H1 (cell line): ENCODE data around the gene SMARCC1. TPM values are rescaled to one million over a fixed set of nuclear protein-coding genes. Genes with fewer than 3 reads are reported as not detected.

Experiments used
- CTCF ChIA-PET: fragments of 300-600 bp; sonication (Branson Sonifier 250); formaldehyde crosslinking; loops from one replicate; lab custom pipeline; 2021; ENCODE audit not compliant: partially characterized antibody; lab: Charles Lee
- POLR2A ChIA-PET: fragments of 300-600 bp; sonication (Branson Sonifier 250); formaldehyde crosslinking; loops from one replicate; lab custom pipeline; 2021; ENCODE audit warnings: inconsistent platforms; ENCODE audit not compliant: partially characterized antibody; lab: Charles Lee
- DNase-seq, 2 experiments: peaks; one replicate each; pipeline versions ENCODE4 v3.0.0 to v3.0.0-alpha.2; 2010 to 2022; ENCODE audit warnings: low spot score in 2 of 2, low read depth in 1 of 2, mixed read lengths in 1 of 2
- FAIRE-seq: peaks from 2 replicates; lab custom pipeline; 2011; peaks lifted over from hg19 to GRCh38; lab: Jason Lieb, UNC
- H2AFZ ChIP-seq: 2 replicates; pipeline ENCODE4 v1.8.1; 2012; ENCODE audit warnings: low read length, inconsistent platforms
- H2AK5ac ChIP-seq: 2 replicates; pipeline ENCODE4 v1.6.1; 2013; ENCODE audit warnings: low read depth, low read length
- H2BK120ac ChIP-seq: replicated peaks from 2 replicates; pipeline ENCODE3; 2013; ENCODE audit warnings: low read depth, low read length, inconsistent platforms
- H2BK12ac ChIP-seq: 2 replicates; pipeline ENCODE4 v1.6.1; 2013; ENCODE audit warnings: low read depth, low read length
- H2BK15ac ChIP-seq: 2 replicates; pipeline ENCODE4 v1.6.1; 2013; ENCODE audit warnings: low read length
- H2BK20ac ChIP-seq: 2 replicates; pipeline ENCODE4 v1.6.1; 2013; ENCODE audit warnings: low read length
- H2BK5ac ChIP-seq: 2 replicates; pipeline ENCODE4 v1.6.1; 2013; ENCODE audit warnings: low read depth, low read length
- H3K14ac ChIP-seq: 2 replicates; pipeline ENCODE4 v1.6.1; 2013; ENCODE audit warnings: inconsistent platforms; ENCODE audit not compliant: insufficient read length
- H3K18ac ChIP-seq: 2 replicates; pipeline ENCODE4 v1.6.1; 2013; ENCODE audit warnings: low read length; ENCODE audit errors: extremely low read depth
- H3K23ac ChIP-seq: 2 replicates; pipeline ENCODE4 v1.6.1; 2013; ENCODE audit warnings: inconsistent platforms; ENCODE audit not compliant: insufficient read length
- H3K23me2 ChIP-seq: 2 replicates; pipeline ENCODE4 v1.6.1; 2013; ENCODE audit warnings: low read depth, low read length
- H3K27ac ChIP-seq: 2 replicates; pipeline ENCODE4 v1.6.1; 2011; ENCODE audit warnings: low read depth, low read length, inconsistent platforms
- H3K27me3 ChIP-seq, 4 experiments: replicated peaks in 1 of 4; 1 replicate in 1 of 4; 2 replicates in 3 of 4; pipeline versions ENCODE4 v1.6.1 to v1.8.1; 2011 to 2013; ENCODE audit warnings: low read length in 3 of 4, mild to moderate bottlenecking in 3 of 4, inconsistent platforms in 2 of 4, mixed read lengths in 2 of 4, moderate library complexity in 1 of 4; ENCODE audit not compliant: control insufficient read depth in 3 of 4, insufficient read depth in 3 of 4; ENCODE audit errors: extremely low read depth in 1 of 4
- H3K36me3 ChIP-seq, 4 experiments: 2 replicates each; pipeline versions ENCODE4 v1.6.1 to v1.8.1; 2011 to 2013; ENCODE audit warnings: mild to moderate bottlenecking in 4 of 4, low read length in 3 of 4, moderate library complexity in 2 of 4, control low read depth in 1 of 4, inconsistent platforms in 1 of 4; ENCODE audit not compliant: insufficient read depth in 4 of 4, control insufficient read depth in 2 of 4
- H3K4ac ChIP-seq: replicated peaks from 2 replicates; pipeline ENCODE3; 2013; ENCODE audit warnings: low read length, low read depth, mixed read lengths, inconsistent platforms; ENCODE audit not compliant: insufficient read length
- H3K4me1 ChIP-seq, 4 experiments: replicated peaks in 1 of 4; 1 replicate in 1 of 4; 2 replicates in 3 of 4; pipeline versions ENCODE4 v1.6.1 to v1.8.1; 2011 to 2013; ENCODE audit warnings: low read length in 3 of 4, inconsistent platforms in 2 of 4, mixed read lengths in 1 of 4; ENCODE audit not compliant: insufficient read depth in 4 of 4, control insufficient read depth in 3 of 4
- H3K4me2 ChIP-seq, 2 experiments: 2 replicates each; pipeline versions ENCODE4 v1.6.1 to v1.8.1; 2011 to 2013; ENCODE audit warnings: low read depth in 2 of 2, low read length in 2 of 2, control low read depth in 1 of 2, inconsistent platforms in 1 of 2, mild to moderate bottlenecking in 1 of 2; ENCODE audit not compliant: insufficient read depth in 1 of 2
- H3K4me3 ChIP-seq, 4 experiments: fragments of 200-600, 300-600 bp in 1 of 4; sonication (generic), shearing (Covaris generic), sonication (Bioruptor Twin) in 1 of 4; 2 replicates each; pipeline versions ENCODE4 v1.5.1 to v1.8.1; 2011 to 2016; ENCODE audit warnings: low read length in 4 of 4, low read depth in 3 of 4, control low read depth in 2 of 4, inconsistent platforms in 2 of 4, mild to moderate bottlenecking in 2 of 4, mixed read lengths in 1 of 4, moderate library complexity in 1 of 4; ENCODE audit not compliant: insufficient read depth in 2 of 4; ENCODE audit errors: extremely low read depth in 1 of 4
- H3K56ac ChIP-seq: replicated peaks from 2 replicates; pipeline ENCODE3; 2013; ENCODE audit warnings: low read depth, mild to moderate bottlenecking, mixed read lengths, low read length, inconsistent platforms; ENCODE audit not compliant: insufficient read length
- H3K79me1 ChIP-seq: 2 replicates; pipeline ENCODE4 v1.6.1; 2013; ENCODE audit warnings: low read depth, low read length, control low read depth
- H3K79me2 ChIP-seq, 2 experiments: 2 replicates each; pipeline versions ENCODE4 v1.6.1 to v1.8.1; 2012 to 2013; ENCODE audit warnings: low read length in 2 of 2, mild to moderate bottlenecking in 2 of 2, inconsistent platforms in 1 of 2; ENCODE audit not compliant: insufficient read depth in 2 of 2, control insufficient read depth in 1 of 2
- H3K9ac ChIP-seq, 4 experiments: replicated peaks in 1 of 4; 1 replicate in 1 of 4; 2 replicates in 3 of 4; pipeline versions ENCODE4 v1.6.1 to v1.8.1; 2011 to 2013; ENCODE audit warnings: low read depth in 3 of 4, low read length in 3 of 4, control low read depth in 2 of 4, mild to moderate bottlenecking in 2 of 4, moderate library complexity in 2 of 4, inconsistent platforms in 1 of 4; ENCODE audit errors: extremely low read depth in 1 of 4
- H3K9me3 ChIP-seq, 2 experiments: 2 replicates each; pipeline versions ENCODE4 v1.6.1 to v1.8.1; 2012 to 2013; ENCODE audit warnings: mild to moderate bottlenecking in 2 of 2, moderate library complexity in 2 of 2, control low read depth in 1 of 2, inconsistent platforms in 1 of 2, low read depth in 1 of 2, low read length in 1 of 2, mixed read lengths in 1 of 2; ENCODE audit not compliant: insufficient read depth in 2 of 2
- H4K20me1 ChIP-seq, 2 experiments: replicated peaks in 1 of 2; 2 replicates each; pipeline versions ENCODE3 to v1.8.1; 2011 to 2013; ENCODE audit warnings: inconsistent platforms in 2 of 2, low read length in 2 of 2, mild to moderate bottlenecking in 1 of 2; ENCODE audit not compliant: insufficient read depth in 2 of 2, control insufficient read depth in 1 of 2
- H4K5ac ChIP-seq: 2 replicates; pipeline ENCODE4 v1.6.1; 2013; ENCODE audit warnings: low read length, low read depth, mixed read lengths, inconsistent platforms; ENCODE audit not compliant: insufficient read length
- H4K8ac ChIP-seq: 2 replicates; pipeline ENCODE4 v1.8.0; 2013; ENCODE audit warnings: mild to moderate bottlenecking, moderate library complexity, low read length, inconsistent platforms; ENCODE audit not compliant: insufficient read depth; ENCODE audit errors: extremely low read depth
- H4K91ac ChIP-seq: replicated peaks from 2 replicates; pipeline ENCODE3; 2013; ENCODE audit warnings: low read length, mixed read lengths, inconsistent platforms; ENCODE audit not compliant: insufficient read length
- ASH2L ChIP-seq: fragments of 200-600, 300-600 bp; sonication (generic); IDR thresholded peaks from one replicate; pipeline ENCODE4 v1.7.1; 2017; ENCODE audit warnings: low read length
- BCL11A ChIP-seq, 2 experiments: IDR thresholded peaks; one replicate each; pipeline ENCODE4 v1.6.1; 2011; ENCODE audit warnings: low read depth in 2 of 2, low read length in 2 of 2, mild to moderate bottlenecking in 2 of 2
- CHD1 ChIP-seq: IDR thresholded peaks from 2 replicates; pipeline ENCODE4 v1.6.1; 2012; ENCODE audit warnings: low read depth, low read length, improper control_type of control experiment
- HDAC2 ChIP-seq, 2 experiments: fragments of 300-600 bp in 1 of 2; sonication (generic) in 1 of 2; IDR thresholded peaks; 2 replicates each; pipeline ENCODE4 v1.6.1; 2011 to 2012; ENCODE audit warnings: low read depth in 2 of 2, low read length in 2 of 2, mild to moderate bottlenecking in 2 of 2, moderate library complexity in 2 of 2, borderline replicate concordance in 1 of 2, inconsistent platforms in 1 of 2
- JUN ChIP-seq: IDR thresholded peaks from 2 replicates; pipeline ENCODE4 v1.6.1; 2011; ENCODE audit warnings: low read depth, mild to moderate bottlenecking, improper control_type of control experiment, low read length
- JUND ChIP-seq: IDR thresholded peaks from 2 replicates; pipeline ENCODE4 v1.6.1; 2011; ENCODE audit warnings: mild to moderate bottlenecking, improper control_type of control experiment, low read length
- KDM4A ChIP-seq: IDR thresholded peaks from one replicate; pipeline ENCODE4 v1.7.1; 2012; ENCODE audit warnings: low read depth, mild to moderate bottlenecking, moderate library complexity, low read length, inconsistent platforms; ENCODE audit not compliant: severe bottlenecking
- NANOG ChIP-seq: IDR thresholded peaks from 2 replicates; pipeline ENCODE4 v1.6.1; 2011; ENCODE audit warnings: low read length, low read depth, mild to moderate bottlenecking, inconsistent platforms; ENCODE audit not compliant: insufficient read depth, poor library complexity, severe bottlenecking
- PHF8 ChIP-seq: fragments of 200-600 bp; sonication (generic); conservative IDR thresholded peaks from 2 replicates; pipeline ENCODE4 v1.7.1; 2012; ENCODE audit warnings: low read depth, mild to moderate bottlenecking, inconsistent platforms, low read length, moderate library complexity
- POLR2A ChIP-seq, 2 experiments: IDR thresholded peaks; 1 replicate in 1 of 2; 2 replicates in 1 of 2; pipeline ENCODE4 v1.6.1; 2011; ENCODE audit warnings: low read depth in 2 of 2, low read length in 2 of 2, mild to moderate bottlenecking in 2 of 2; ENCODE audit errors: control extremely low read depth in 1 of 2
- RNF2 ChIP-seq: fragments of 200-900, 300-1000 bp; sonication (generic); IDR thresholded peaks from 2 replicates; pipeline ENCODE4 v1.7.1; 2016; ENCODE audit warnings: borderline replicate concordance, low read depth, mild to moderate bottlenecking, antibody characterized with exemption, low read length; ENCODE audit not compliant: poor library complexity, severe bottlenecking; ENCODE audit errors: missing control alignments
- SP1 ChIP-seq: IDR thresholded peaks from 2 replicates; pipeline ENCODE4 v1.6.1; 2011; ENCODE audit warnings: low read depth, low read length
- SRF ChIP-seq: IDR thresholded peaks from 2 replicates; pipeline ENCODE4 v1.6.1; 2011; ENCODE audit warnings: mild to moderate bottlenecking, low read depth, low read length, moderate library complexity
- SUZ12 ChIP-seq: fragments of 200-600 bp; sonication (generic); IDR thresholded peaks from 2 replicates; pipeline ENCODE4 v1.6.1; 2012; ENCODE audit warnings: mild to moderate bottlenecking, inconsistent platforms, low read length, moderate library complexity, mixed read lengths
- WGBS, 2 experiments: shearing (Covaris generic) in 1 of 2; methylation state at CpG; one replicate each; pipeline versions ENCODE4 v1.1.6 to v1.1.7; 2013 to 2015; ENCODE audit warnings: low lambda C conversion rate in 2 of 2, mixed read lengths in 2 of 2, inconsistent platforms in 1 of 2, low coverage in 1 of 2, missing lambda C conversion rate in 1 of 2; ENCODE audit not compliant: insufficient replicate concordance in 2 of 2, insufficient coverage in 1 of 2, insufficient read length in 1 of 2; ENCODE audit errors: extremely low coverage in 1 of 2, missing lambda C conversion rate in 1 of 2; 5-methylcytosine and 5-hydroxymethylcytosine counted together
- polyA plus RNA-seq, 7 experiments: library from polyadenylated mRNA; depleted of rRNA in 3 of 7; stranded (reverse) in 5 of 7; unstranded in 2 of 7; fragments of >200 nt in 5 of 7; fragments of 200-250 nt in 2 of 7; gene quantifications; 1 replicate in 5 of 7; 2 replicates in 1 of 7; 4 replicates in 1 of 7; pipeline versions ENCODE4 v1.2.1 to v1.2.3, GENCODE V29; 2011 to 2013; ENCODE audit warnings: missing spikeins in 2 of 7, mixed read lengths in 2 of 7
- total RNA-seq: library from RNA; stranded (reverse); fragmentation: NEBNext Ultra II Directional; extraction: Animal tissue kit (Norgen Biotek cat#: 25700); gene quantifications from 2 replicates; pipeline ENCODE4 v1.2.1, GENCODE V29; 2021

Gene SMARCC1
- total and polyA plus RNA-seq, 2 of the 8 experiments (the other 6 are each of a cell fraction or from before 2014, with no cell fraction given), result 64.1 to 335 TPM

GRCh38 chr3:47762233-47762632 is 19.5 kb downstream of the SMARCC1 start:
- no peaks in the 10 kb centered on the region for H3K9me3 ChIP-seq
- no peak overlapping the region for H3K9ac ChIP-seq
- no peak overlapping the region for H3K4me2 ChIP-seq
- no peaks in the 10 kb centered on the region for H3K23me2 ChIP-seq
- H2BK120ac ChIP-seq, result no peak overlapping the region
- H3K4ac ChIP-seq, result no peak overlapping the region
- H2BK12ac ChIP-seq, result no peak overlapping the region
- peaks cover 4% of the 10 kb centered on the region; the same call in 1 of the 2 replicates for H3K79me1 ChIP-seq
- no peak overlapping the region for H2BK20ac ChIP-seq
- H3K4me3 ChIP-seq, result no peak overlapping the region
- no peak for FAIRE-seq
- H3K4me1 ChIP-seq, result no peaks in the 10 kb centered on the region
- no peak overlapping the region for H3K23ac ChIP-seq
- H4K5ac ChIP-seq, result no peak overlapping the region
- H4K20me1 ChIP-seq, result peaks cover 8 to 18% of the 10 kb centered on the region in 2 experiments
- no peak overlapping the region for H3K18ac ChIP-seq
- no peak overlapping the region for H2AFZ ChIP-seq
- peaks cover 30 to 93% of the 10 kb centered on the region in 2 experiments for H3K79me2 ChIP-seq
- WGBS, 2 experiments, result 85% methylated on average over 4 of the region's 4 CpGs; no CpG with 5 or more reads in 1 of the 2 experiments
- H3K27me3 ChIP-seq, result no peaks in the 10 kb centered on the region
- no peak for DNase-seq
- H2AK5ac ChIP-seq, result no peak overlapping the region
- ChIA-PET CTCF (no interaction called here), POLR2A (interaction anchor here (1.0 kb wide), 1 partner anchor 18 kb away, joined by 3 read pairs; no protein-coding TSS in a partner anchor)
- H4K8ac ChIP-seq, result no peak overlapping the region
- no peak overlapping the region for H2BK15ac ChIP-seq
- H2BK5ac ChIP-seq, result no peak overlapping the region
- peaks cover 4 to 47% (median 19%) of the 10 kb centered on the region in 4 experiments; a peak in 7 of 8 replicates for H3K36me3 ChIP-seq
- H4K91ac ChIP-seq, result no peak overlapping the region
- no peak overlapping the region for H3K14ac ChIP-seq
- H3K27ac ChIP-seq, result no peak overlapping the region
- no peak overlapping the region for H3K56ac ChIP-seq
- TF ChIP-seq SP1, result no peak
- TF ChIP-seq HDAC2 (IDR thresholded peaks at IDR 0.05; ENCODE audit: borderline replicate concordance in 1 of 2, low read depth in 2 of 2, low read length in 2 of 2), result no peak
- TF ChIP-seq BCL11A (IDR thresholded peaks at IDR 0.05; ENCODE audit: low read depth in 2 of 2, low read length in 2 of 2), result no peak
- TF ChIP-seq JUN, result no peak
- TF ChIP-seq ASH2L, result no peak
- TF ChIP-seq POLR2A (IDR thresholded peaks at IDR 0.05; ENCODE audit: control extremely low read depth in 1 of 2, low read depth in 2 of 2, low read length in 2 of 2), result no peak
- no peak for TF ChIP-seq RNF2
- TF ChIP-seq SUZ12, result no peak
- no peak for TF ChIP-seq CHD1
- TF ChIP-seq PHF8, result no peak
- no peak for TF ChIP-seq NANOG
- TF ChIP-seq KDM4A, result no peak
- TF ChIP-seq SRF, result no peak
- TF ChIP-seq JUND, result no peak
